ENCODE results near the gene ATP5PD. TPM values are rescaled to one million over a fixed set of nuclear protein-coding genes. Genes with fewer than 3 reads are reported as not detected.

ATP5PD gene
- total and polyA plus RNA-seq, 2 experiments from 2014 or later: 411 to 732 TPM

GRCh38 chr17:75004371-75004770 lies 42.4 kb downstream of the ATP5PD start:
- H3K4me1 ChIP-seq (ENCODE audit: low read depth): no peaks in the 10 kb centered on the region
- H3K27ac ChIP-seq: no peak overlapping the region
- H3K9me3 ChIP-seq (ENCODE audit: low read depth): no peaks in the 10 kb centered on the region
- no peak overlapping the region for H3K4me3 ChIP-seq
- no peak for TF ChIP-seq CTCF (IDR thresholded peaks at IDR 0.05; ENCODE audit: low read depth, low read length)
- no peaks in the 10 kb centered on the region for H3K27me3 ChIP-seq
- DNase-seq (ENCODE audit: low read depth in 1 of 2, low spot score in 1 of 2): no peak
- peaks cover 4% of the 10 kb centered on the region for H3K36me3 ChIP-seq

DNA sequence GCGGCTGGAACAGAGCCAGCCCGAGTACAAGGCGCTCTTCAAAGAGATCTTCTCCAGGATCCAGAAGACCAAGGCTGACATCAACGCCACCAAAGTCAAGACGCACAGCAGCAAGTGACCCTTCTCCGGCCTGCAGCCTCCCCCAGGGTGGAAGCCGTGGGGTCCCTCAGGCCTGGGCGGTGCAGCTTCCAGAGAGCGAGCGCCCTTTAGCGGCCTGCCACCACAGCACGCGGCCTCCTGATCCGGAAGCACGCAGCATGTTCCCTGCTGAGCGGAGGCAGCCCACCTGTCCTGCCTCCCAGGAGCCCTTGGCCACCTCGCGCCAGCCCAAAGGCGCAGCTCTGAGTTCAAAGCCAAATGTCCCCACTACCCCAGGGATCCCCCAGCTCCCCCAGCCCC lies 42.8 kb downstream of the ATP5PD start:
- no peak overlapping the region for H3K27ac ChIP-seq
- no peak for TF ChIP-seq CTCF (IDR thresholded peaks at IDR 0.05; ENCODE audit: low read depth, low read length)
- no peak overlapping the region for H3K4me3 ChIP-seq
- H3K36me3 ChIP-seq: peaks cover 4% of the 10 kb centered on the region
- no peak for DNase-seq (ENCODE audit: low read depth in 1 of 2, low spot score in 1 of 2)
- H3K9me3 ChIP-seq (ENCODE audit: low read depth): no peaks in the 10 kb centered on the region
- H3K4me1 ChIP-seq (ENCODE audit: low read depth): no peaks in the 10 kb centered on the region
- no peaks in the 10 kb centered on the region for H3K27me3 ChIP-seq

- DNase-seq (ENCODE audit: low read depth in 1 of 2, low spot score in 1 of 2): no peak
- Histone ChIP-seq H3K9me3 (ENCODE audit: low read depth) (no peaks in the 10 kb centered on the region), H3K27ac (no peak overlapping the region), H3K27me3 (no peaks in the 10 kb centered on the region), H3K4me3 (no peak overlapping the region), H3K36me3 (peaks cover 4% of the 10 kb centered on the region), H3K4me1 (ENCODE audit: low read depth) (peaks cover 3% of the 10 kb centered on the region)
- TF ChIP-seq CTCF (IDR thresholded peaks at IDR 0.05; ENCODE audit: low read depth, low read length): no peak
Measured at GRCh38 chr17:75003070-75003956, 43.5 kb downstream of the ATP5PD start.

GRCh38 chr17:75001915-75002843 lies 44.6 kb downstream of the ATP5PD start:
- Histone ChIP-seq H3K36me3 (peaks cover 4% of the 10 kb centered on the region), H3K9me3 (ENCODE audit: low read depth) (no peaks in the 10 kb centered on the region), H3K27me3 (no peaks in the 10 kb centered on the region), H3K4me3 (no peak overlapping the region), H3K4me1 (ENCODE audit: low read depth) (peaks cover 6% of the 10 kb centered on the region), H3K27ac (no peak overlapping the region)
- no peak for TF ChIP-seq CTCF (IDR thresholded peaks at IDR 0.05; ENCODE audit: low read depth, low read length)
- DNase-seq (ENCODE audit: low read depth in 1 of 2, low spot score in 1 of 2): no peak

DNA sequence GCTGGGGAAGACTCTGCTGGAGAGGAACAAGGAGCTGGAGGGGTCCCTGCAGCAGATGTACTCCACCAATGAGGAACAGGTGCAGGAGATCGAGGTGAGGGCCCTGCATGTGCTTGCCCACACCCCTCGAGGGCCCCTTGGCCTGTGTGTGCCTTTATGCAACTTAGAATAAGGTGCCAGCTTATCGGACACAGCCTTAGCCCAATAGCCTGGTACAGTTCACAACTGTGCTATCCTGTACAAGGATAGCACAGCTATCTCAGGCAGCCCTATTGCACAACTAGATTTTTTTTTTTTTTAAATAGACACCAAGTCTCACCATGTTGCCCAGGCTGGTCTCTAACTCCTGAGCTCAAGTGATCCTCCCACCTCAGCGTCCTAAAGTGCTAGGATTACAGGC lies 47.2 kb downstream of the ATP5PD start:
- H3K27me3 ChIP-seq: no peaks in the 10 kb centered on the region

More for the DNA sequence above, 47.2 kb downstream of the ATP5PD start:
- H3K4me3 ChIP-seq: no peak overlapping the region
- no peak for TF ChIP-seq CTCF (IDR thresholded peaks at IDR 0.05; ENCODE audit: low read depth, low read length)
- peaks cover 6% of the 10 kb centered on the region for H3K4me1 ChIP-seq (ENCODE audit: low read depth)
- DNase-seq (ENCODE audit: low read depth in 1 of 2, low spot score in 1 of 2): no peak
- H3K9me3 ChIP-seq (ENCODE audit: low read depth): no peaks in the 10 kb centered on the region
- peaks cover 4% of the 10 kb centered on the region for H3K36me3 ChIP-seq
- H3K27ac ChIP-seq: peak overlapping the region; percentile 5

Measured in cardiac muscle cell (in vitro differentiated cells and primary cell).